ENCODE results near the gene ARID1A. TPM values are rescaled to one million over a fixed set of nuclear protein-coding genes. Genes with fewer than 3 reads are reported as not detected.

The ARID1A gene
- total and polyA plus RNA-seq, 8 donors, result 9.9 to 74.2 (median 45.3) TPM

DNA sequence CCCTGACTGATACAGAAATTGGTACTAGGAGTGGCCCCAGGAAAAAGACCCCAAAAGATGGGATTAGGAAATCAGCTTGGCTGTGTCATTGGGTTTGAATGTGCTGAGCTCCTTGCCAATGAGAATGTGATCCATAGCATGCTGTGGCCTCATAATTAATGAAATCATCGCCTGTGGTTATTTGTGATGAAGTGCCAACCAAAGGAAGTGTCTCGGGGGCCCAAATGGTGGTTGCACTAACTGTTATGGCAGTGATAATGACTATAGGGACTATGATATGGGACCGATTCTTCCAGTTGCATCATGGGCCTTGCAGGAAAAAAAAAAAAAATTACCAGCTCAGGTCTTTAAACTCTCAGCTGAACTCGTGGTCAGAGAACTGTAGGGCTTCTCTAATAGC, 115.2 kb downstream of the ARID1A start:
- TF ChIP-seq POLR2A (IDR thresholded peaks at IDR 0.05) (no peak), POLR2AphosphoS5 (IDR thresholded peaks at IDR 0.05) (no peak), EP300 (IDR thresholded peaks at IDR 0.05) (no peak)
- TF ChIP-seq, protein P1, sequence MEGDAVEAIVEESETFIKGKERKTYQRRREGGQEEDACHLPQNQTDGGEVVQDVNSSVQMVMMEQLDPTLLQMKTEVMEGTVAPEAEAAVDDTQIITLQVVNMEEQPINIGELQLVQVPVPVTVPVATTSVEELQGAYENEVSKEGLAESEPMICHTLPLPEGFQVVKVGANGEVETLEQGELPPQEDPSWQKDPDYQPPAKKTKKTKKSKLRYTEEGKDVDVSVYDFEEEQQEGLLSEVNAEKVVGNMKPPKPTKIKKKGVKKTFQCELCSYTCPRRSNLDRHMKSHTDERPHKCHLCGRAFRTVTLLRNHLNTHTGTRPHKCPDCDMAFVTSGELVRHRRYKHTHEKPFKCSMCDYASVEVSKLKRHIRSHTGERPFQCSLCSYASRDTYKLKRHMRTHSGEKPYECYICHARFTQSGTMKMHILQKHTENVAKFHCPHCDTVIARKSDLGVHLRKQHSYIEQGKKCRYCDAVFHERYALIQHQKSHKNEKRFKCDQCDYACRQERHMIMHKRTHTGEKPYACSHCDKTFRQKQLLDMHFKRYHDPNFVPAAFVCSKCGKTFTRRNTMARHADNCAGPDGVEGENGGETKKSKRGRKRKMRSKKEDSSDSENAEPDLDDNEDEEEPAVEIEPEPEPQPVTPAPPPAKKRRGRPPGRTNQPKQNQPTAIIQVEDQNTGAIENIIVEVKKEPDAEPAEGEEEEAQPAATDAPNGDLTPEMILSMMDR (IDR thresholded peaks at IDR 0.05), result no peak
- DNase-seq, result no peak
- Histone ChIP-seq H3K4me3 (no peak overlapping the region), H3K9me3 (no peaks in the 10 kb centered on the region), H3K27me3 (no peaks in the 10 kb centered on the region), H3K4me1 (peaks cover 0 to 8% (median 3%) of the 10 kb centered on the region in 4 donors), H3K36me3 (no peaks in the 10 kb centered on the region), H3K27ac (no peak overlapping the region)
- intact Hi-C loops (cut with DNase I; ENCODE audit: low total_unique reads), result loop anchor here (10.0 kb wide), 1 partner anchor 64 kb away; no protein-coding TSS in a partner anchor
- 65 to 71% (median 70%) methylated on average over 4 of the region's 4 CpGs for WGBS, 5 donors

DNA sequence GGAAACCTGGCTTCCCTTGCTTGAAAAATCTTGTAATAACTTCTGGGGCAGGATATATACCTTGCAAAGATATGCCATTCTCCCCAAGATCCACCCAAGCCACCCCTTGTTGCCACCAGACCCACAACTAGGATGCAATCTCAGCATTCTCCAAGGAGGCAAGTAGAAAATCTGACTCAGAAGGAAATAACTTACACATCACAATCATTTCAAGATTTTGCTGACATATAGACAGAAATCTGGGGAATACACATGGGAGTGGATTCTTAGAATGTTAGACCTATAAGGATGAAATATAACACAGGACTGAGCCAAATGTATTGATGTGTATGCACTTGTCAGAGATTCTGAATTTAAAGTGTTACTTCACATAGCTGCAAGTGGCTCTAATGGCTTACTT, 115.9 kb downstream of the ARID1A start:
- TF ChIP-seq EP300 (IDR thresholded peaks at IDR 0.05) (no peak), POLR2A (IDR thresholded peaks at IDR 0.05) (no peak), POLR2AphosphoS5 (IDR thresholded peaks at IDR 0.05) (no peak)
- TF ChIP-seq, protein P1 (IDR thresholded peaks at IDR 0.05), result no peak
- intact Hi-C loops (cut with DNase I; ENCODE audit: low total_unique reads), result loop anchor here (10.0 kb wide), 1 partner anchor 63 kb away; no protein-coding TSS in a partner anchor
- Histone ChIP-seq H3K36me3 (no peaks in the 10 kb centered on the region), H3K27me3 (no peaks in the 10 kb centered on the region), H3K9me3 (no peaks in the 10 kb centered on the region), H3K4me3 (no peak overlapping the region), H3K4me1 (peaks cover 0 to 8% (median 3%) of the 10 kb centered on the region in 4 donors), H3K27ac (no peak overlapping the region)
- DNase-seq, result no peak

DNA sequence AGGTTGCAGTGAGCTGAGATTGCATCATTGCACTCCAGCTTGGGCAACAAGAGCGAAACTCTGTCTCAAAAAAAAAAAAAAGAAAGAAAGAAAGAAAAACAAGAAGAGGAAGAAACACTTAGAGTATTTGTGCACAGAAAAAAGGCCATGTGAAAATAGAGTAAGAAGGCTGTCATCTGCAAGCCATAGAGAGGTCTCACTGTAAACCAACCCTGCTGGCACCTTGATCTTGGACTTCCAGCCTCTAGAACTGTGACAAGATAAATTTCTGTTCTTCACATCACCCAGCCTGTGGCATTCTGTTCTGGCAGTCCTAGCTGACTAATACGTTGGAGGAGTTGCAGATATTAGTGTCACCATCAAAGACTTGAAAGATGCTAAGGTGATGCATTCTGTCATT, 118.6 kb downstream of the ARID1A start:
- Histone ChIP-seq H3K27me3 (no peaks in the 10 kb centered on the region), H3K4me3 (no peak overlapping the region), H3K9me3 (no peaks in the 10 kb centered on the region), H3K36me3 (no peaks in the 10 kb centered on the region), H3K4me1 (peaks cover 0 to 8% (median 3%) of the 10 kb centered on the region in 4 donors), H3K27ac (no peak overlapping the region)
- TF ChIP-seq EP300 (IDR thresholded peaks at IDR 0.05), result no peak
- TF ChIP-seq, protein P1 (IDR thresholded peaks at IDR 0.05), result no peak
- TF ChIP-seq POLR2A (IDR thresholded peaks at IDR 0.05), result no peak
- TF ChIP-seq POLR2AphosphoS5 (IDR thresholded peaks at IDR 0.05), result no peak
- no peak for DNase-seq
- intact Hi-C loops (cut with DNase I; ENCODE audit: low total_unique reads), result loop anchor here (10.0 kb wide), 1 partner anchor 60 kb away; no protein-coding TSS in a partner anchor
- WGBS, 5 donors, result 81 to 94% (median 92%) methylated on average over 2 of the region's 2 CpGs

DNA sequence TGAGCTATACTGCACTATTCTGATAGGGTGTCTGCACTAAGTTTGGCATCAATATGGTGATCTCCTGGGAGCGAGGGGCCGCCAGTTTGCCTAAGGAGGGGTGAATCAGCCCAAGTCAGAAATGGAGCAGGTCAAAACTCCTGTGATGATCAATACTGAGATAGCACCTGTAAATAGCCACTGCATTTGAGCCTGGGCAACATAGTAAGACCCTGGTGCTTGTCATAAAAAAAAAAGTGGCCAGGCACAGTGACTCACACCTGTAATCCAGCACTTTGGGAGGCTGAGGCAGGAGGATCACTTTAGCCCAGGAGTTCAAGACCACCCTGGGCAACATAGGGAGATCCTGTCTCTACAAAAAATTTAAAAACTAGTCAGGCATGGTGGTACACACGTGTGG, 119.1 kb downstream of the ARID1A start:
- no peak for DNase-seq
- Histone ChIP-seq H3K27me3 (no peaks in the 10 kb centered on the region), H3K36me3 (no peaks in the 10 kb centered on the region), H3K27ac (no peak overlapping the region), H3K4me3 (no peak overlapping the region), H3K4me1 (peaks cover 0 to 8% (median 3%) of the 10 kb centered on the region in 4 donors), H3K9me3 (no peaks in the 10 kb centered on the region)
- WGBS, 5 donors, result 80 to 92% (median 87%) methylated on average over 3 of the region's 3 CpGs
- intact Hi-C loops (cut with DNase I; ENCODE audit: low total_unique reads), result loop anchor here (10.0 kb wide), 1 partner anchor 60 kb away; no protein-coding TSS in a partner anchor
- TF ChIP-seq POLR2A (IDR thresholded peaks at IDR 0.05), result no peak
- TF ChIP-seq POLR2AphosphoS5 (IDR thresholded peaks at IDR 0.05), result no peak
- TF ChIP-seq, protein P1 (IDR thresholded peaks at IDR 0.05), result no peak
- no peak for TF ChIP-seq EP300 (IDR thresholded peaks at IDR 0.05)

Measured in stomach (tissue), 9 donors.